H1 (cell line): ENCODE measurements around the gene ADPRH. TPM values are rescaled to one million over a fixed set of nuclear protein-coding genes. Genes with fewer than 3 reads are reported as not detected.

Experiments used
- polyA plus RNA-seq, 7 experiments: library from polyadenylated mRNA; depleted of rRNA in 3 of 7; stranded (reverse) in 5 of 7; unstranded in 2 of 7; fragments of >200 nt in 5 of 7; fragments of 200-250 nt in 2 of 7; gene quantifications; 1 replicate in 5 of 7; 2 replicates in 1 of 7; 4 replicates in 1 of 7; pipeline versions ENCODE4 v1.2.1 to v1.2.3, GENCODE V29; 2011 to 2013; ENCODE audit warnings: missing spikeins in 2 of 7, mixed read lengths in 2 of 7
- total RNA-seq: library from RNA; stranded (reverse); fragmentation: NEBNext Ultra II Directional; extraction: Animal tissue kit (Norgen Biotek cat#: 25700); gene quantifications from 2 replicates; pipeline ENCODE4 v1.2.1, GENCODE V29; 2021
- TF ChIP-seq, protein P1 (sequence below): fragments of 300-600 bp; sonication (generic); IDR thresholded peaks from 2 replicates; pipeline ENCODE4 v1.7.1; 2012; ENCODE audit warnings: low read length, moderate library complexity, mild to moderate bottlenecking, inconsistent platforms; ENCODE audit not compliant: insufficient replicate concordance

Gene ADPRH
- total and polyA plus RNA-seq, 2 of the 8 experiments (the other 6 are each of a cell fraction or from before 2014, with no cell fraction given): 2.6 to 4.2 TPM

- TF ChIP-seq, protein P1, sequence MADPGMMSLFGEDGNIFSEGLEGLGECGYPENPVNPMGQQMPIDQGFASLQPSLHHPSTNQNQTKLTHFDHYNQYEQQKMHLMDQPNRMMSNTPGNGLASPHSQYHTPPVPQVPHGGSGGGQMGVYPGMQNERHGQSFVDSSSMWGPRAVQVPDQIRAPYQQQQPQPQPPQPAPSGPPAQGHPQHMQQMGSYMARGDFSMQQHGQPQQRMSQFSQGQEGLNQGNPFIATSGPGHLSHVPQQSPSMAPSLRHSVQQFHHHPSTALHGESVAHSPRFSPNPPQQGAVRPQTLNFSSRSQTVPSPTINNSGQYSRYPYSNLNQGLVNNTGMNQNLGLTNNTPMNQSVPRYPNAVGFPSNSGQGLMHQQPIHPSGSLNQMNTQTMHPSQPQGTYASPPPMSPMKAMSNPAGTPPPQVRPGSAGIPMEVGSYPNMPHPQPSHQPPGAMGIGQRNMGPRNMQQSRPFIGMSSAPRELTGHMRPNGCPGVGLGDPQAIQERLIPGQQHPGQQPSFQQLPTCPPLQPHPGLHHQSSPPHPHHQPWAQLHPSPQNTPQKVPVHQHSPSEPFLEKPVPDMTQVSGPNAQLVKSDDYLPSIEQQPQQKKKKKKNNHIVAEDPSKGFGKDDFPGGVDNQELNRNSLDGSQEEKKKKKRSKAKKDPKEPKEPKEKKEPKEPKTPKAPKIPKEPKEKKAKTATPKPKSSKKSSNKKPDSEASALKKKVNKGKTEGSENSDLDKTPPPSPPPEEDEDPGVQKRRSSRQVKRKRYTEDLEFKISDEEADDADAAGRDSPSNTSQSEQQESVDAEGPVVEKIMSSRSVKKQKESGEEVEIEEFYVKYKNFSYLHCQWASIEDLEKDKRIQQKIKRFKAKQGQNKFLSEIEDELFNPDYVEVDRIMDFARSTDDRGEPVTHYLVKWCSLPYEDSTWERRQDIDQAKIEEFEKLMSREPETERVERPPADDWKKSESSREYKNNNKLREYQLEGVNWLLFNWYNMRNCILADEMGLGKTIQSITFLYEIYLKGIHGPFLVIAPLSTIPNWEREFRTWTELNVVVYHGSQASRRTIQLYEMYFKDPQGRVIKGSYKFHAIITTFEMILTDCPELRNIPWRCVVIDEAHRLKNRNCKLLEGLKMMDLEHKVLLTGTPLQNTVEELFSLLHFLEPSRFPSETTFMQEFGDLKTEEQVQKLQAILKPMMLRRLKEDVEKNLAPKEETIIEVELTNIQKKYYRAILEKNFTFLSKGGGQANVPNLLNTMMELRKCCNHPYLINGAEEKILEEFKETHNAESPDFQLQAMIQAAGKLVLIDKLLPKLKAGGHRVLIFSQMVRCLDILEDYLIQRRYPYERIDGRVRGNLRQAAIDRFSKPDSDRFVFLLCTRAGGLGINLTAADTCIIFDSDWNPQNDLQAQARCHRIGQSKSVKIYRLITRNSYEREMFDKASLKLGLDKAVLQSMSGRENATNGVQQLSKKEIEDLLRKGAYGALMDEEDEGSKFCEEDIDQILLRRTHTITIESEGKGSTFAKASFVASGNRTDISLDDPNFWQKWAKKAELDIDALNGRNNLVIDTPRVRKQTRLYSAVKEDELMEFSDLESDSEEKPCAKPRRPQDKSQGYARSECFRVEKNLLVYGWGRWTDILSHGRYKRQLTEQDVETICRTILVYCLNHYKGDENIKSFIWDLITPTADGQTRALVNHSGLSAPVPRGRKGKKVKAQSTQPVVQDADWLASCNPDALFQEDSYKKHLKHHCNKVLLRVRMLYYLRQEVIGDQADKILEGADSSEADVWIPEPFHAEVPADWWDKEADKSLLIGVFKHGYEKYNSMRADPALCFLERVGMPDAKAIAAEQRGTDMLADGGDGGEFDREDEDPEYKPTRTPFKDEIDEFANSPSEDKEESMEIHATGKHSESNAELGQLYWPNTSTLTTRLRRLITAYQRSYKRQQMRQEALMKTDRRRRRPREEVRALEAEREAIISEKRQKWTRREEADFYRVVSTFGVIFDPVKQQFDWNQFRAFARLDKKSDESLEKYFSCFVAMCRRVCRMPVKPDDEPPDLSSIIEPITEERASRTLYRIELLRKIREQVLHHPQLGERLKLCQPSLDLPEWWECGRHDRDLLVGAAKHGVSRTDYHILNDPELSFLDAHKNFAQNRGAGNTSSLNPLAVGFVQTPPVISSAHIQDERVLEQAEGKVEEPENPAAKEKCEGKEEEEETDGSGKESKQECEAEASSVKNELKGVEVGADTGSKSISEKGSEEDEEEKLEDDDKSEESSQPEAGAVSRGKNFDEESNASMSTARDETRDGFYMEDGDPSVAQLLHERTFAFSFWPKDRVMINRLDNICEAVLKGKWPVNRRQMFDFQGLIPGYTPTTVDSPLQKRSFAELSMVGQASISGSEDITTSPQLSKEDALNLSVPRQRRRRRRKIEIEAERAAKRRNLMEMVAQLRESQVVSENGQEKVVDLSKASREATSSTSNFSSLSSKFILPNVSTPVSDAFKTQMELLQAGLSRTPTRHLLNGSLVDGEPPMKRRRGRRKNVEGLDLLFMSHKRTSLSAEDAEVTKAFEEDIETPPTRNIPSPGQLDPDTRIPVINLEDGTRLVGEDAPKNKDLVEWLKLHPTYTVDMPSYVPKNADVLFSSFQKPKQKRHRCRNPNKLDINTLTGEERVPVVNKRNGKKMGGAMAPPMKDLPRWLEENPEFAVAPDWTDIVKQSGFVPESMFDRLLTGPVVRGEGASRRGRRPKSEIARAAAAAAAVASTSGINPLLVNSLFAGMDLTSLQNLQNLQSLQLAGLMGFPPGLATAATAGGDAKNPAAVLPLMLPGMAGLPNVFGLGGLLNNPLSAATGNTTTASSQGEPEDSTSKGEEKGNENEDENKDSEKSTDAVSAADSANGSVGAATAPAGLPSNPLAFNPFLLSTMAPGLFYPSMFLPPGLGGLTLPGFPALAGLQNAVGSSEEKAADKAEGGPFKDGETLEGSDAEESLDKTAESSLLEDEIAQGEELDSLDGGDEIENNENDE: no peak
These were observed 24.0 kb upstream of the ADPRH start (continued) for GRCh38 chr3:119555309-119555735.
